ENCODE results near the gene MAB21L2.

The MAB21L2 gene

GRCh38 chr4:150569384-150569987 is 12.5 kb upstream of the MAB21L2 start:
- no peak for TF ChIP-seq CTCF (IDR thresholded peaks at IDR 0.05; ENCODE audit: extremely low read depth, missing control alignments)
- DNase-seq (ENCODE audit: low spot score) = no peak

- no peak for TF ChIP-seq CTCF (IDR thresholded peaks at IDR 0.05; ENCODE audit: extremely low read depth, missing control alignments)
- no peak for DNase-seq (ENCODE audit: low spot score)
Measured at GRCh38 chr4:150569998-150570535, 11.9 kb upstream of the MAB21L2 start.

GRCh38 chr4:150570862-150571261 is 11.1 kb upstream of the MAB21L2 start:
- no peak for TF ChIP-seq CTCF (IDR thresholded peaks at IDR 0.05; ENCODE audit: extremely low read depth, missing control alignments)
- no peak for DNase-seq (ENCODE audit: low spot score)

GRCh38 chr4:150572704-150573504 is 9.0 kb upstream of the MAB21L2 start:
- no peak for TF ChIP-seq CTCF (IDR thresholded peaks at IDR 0.05; ENCODE audit: extremely low read depth, missing control alignments)
- DNase-seq (ENCODE audit: low spot score) = no peak

- no peak for TF ChIP-seq CTCF (IDR thresholded peaks at IDR 0.05; ENCODE audit: extremely low read depth, missing control alignments)
- DNase-seq (ENCODE audit: low spot score) = no peak
Measured at GRCh38 chr4:150573534-150573933, 8.4 kb upstream of the MAB21L2 start.

GRCh38 chr4:150574678-150575077 is 7.3 kb upstream of the MAB21L2 start:
- TF ChIP-seq CTCF (IDR thresholded peaks at IDR 0.05; ENCODE audit: extremely low read depth, missing control alignments) = no peak
- DNase-seq (ENCODE audit: low spot score) = no peak

- no peak for TF ChIP-seq CTCF (IDR thresholded peaks at IDR 0.05; ENCODE audit: extremely low read depth, missing control alignments)
- DNase-seq (ENCODE audit: low spot score) = no peak
Measured at GRCh38 chr4:150577796-150578195, 4.2 kb upstream of the MAB21L2 start.

Data from GM20000 (cell line).